ENCODE results near the gene CDK17.

The CDK17 gene

DNA sequence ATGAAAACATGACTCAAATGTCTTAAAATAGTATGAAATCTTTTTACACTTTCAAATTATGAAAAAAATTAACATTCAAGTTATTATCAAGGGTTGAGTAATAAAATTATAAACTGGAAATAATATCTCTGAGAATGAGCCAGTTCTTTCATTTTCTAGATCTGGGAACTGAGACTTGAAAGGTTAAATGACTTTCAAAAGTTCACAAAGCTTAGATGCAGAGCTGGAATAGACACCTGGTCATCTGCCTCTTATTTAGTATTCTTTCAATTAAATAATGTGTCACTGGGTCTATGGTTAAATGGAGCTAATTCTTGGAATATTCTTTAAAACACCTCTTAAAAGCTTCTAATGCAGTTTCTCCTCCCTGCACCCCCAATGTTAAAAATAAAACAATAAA, 86.6 kb downstream of the CDK17 start:
- no peak for DNase-seq

DNA sequence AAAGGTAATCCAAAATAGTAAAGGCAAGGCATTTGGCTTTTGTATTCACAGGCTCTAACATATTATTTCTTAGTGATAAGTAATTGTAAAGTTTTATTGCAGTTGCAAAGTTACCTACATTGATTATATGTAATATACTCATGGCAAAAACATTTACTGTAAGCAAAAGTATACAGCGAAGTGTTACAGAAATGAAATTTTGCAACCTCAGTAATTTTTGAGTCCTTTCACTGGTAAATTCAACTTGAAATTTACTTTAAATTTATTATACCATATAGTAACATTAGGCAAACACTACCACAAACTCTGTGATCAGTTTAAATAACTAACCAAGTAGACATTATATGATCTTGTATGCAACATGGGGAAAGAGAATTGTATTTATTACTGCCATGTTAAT, 89.0 kb downstream of the CDK17 start:
- no peak for DNase-seq

DNA sequence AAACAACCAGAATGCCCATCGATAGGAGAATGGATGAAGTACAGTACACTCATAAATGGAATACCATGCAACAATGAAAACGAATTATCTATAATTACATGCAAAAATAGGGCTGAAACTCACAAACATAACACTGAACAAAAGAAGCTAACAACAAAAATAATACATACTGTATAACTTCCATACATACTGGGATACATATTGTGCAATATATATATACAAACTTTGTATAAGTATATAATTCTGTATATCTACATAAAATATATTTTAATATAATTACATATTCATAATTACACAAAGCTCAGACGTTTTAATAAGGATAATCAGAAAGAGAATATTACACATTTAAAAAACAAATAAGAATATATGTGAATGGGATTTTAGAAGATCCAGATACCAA, 90.2 kb downstream of the CDK17 start:
- DNase-seq = no peak

DNA sequence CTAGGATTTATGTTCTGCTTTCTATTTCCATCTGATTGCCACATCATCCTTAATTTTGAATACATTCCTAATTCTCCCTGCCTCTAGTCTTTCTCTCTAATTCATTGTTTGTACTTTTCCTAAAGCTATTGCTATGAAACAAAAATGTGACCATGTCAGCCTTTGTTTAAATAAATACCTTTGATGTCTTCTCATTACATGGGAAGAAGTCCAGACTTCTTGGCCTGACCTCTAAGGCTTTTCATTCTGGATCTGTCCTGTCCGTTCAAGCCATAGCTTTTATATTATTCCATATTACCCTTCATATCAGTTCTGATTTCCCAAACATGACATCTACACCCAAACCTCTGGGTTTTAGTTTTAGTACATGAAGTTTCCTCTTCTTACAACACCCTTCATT, 91.4 kb downstream of the CDK17 start:
- no peak for DNase-seq

DNA sequence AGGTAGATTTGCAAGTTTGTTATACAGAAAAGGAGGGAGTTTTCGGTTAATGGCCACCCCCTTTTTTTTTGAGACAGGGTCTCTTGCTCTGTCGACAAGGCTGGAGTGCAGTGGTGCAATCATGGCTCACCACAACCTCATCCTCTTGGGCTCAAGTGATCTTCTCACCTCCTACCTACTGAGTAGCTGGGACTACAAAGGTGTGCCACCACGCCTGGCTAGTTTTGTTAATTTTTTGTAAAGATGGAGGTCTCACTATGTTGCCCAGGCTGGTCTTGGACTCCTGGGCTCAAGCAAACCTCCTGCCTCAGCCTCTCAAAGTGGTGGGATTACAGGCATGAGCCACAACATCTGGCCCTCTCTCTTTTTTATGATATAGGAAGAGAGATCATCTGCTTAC, 94.6 kb downstream of the CDK17 start:
- DNase-seq = no peak

DNA sequence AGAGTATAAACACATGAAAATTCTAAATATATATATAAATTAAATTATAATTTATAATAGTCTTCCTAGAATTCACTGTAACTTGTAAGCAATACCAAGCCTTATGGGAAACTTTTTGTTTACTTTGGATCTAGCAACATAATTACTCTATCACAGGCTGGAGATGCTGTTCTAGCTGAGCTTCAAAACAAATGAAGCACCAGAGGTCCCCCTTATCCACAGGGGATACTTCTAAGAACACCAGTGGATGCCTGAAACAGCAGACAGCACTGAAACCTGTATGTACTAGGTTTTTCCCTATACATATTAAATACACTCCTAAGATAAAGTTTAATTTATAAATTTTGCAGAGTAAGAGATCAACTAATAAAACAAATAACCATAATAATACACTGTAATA, 96.6 kb downstream of the CDK17 start:
- DNase-seq = no peak

DNA sequence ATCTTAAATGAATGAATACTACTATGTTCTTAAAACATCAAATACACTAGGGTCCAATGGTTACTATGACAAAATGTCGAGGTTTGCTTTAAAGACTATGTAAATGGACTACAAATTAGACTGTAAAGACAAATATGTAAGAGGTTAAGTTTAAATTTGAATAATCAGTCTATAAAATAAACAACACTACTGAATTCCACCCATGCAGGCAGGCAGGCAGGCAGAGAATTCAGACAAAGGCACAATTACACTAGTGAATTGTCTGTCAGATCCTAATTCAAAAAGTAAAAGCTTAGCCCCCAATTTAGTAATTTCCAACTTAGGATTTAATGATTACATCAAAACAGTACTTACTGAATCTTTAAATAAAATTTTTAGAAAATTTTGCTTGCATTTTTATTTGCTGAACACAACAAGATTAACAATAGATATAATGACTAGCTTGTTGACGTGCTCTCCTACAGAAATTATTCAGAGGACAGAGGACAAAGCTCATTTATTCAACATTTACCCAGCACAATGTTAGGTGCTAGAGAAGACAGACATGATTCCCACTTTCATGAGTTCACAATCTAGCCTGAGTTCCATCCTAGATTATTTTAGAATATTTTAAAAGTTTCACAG, 97.4 kb downstream of the CDK17 start:
- DNase-seq = no peak

DNA sequence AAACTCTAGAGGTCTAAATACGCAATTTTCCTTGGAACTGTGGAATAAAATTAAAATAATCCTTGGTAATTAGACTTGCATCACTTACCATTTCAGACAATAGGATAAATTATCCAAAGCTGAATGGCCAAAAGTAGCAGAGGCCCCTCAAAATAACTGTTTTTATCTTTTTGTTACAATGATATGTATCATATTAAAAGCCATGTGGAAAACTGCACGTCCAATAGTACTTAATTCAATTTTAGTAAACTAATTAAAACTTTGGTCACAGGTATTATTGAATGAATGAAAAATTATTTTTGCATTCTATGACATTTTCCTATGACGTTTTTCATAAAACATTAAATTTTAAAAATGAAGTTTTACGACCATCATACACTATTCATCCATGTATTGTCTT, 98.5 kb downstream of the CDK17 start:
- DNase-seq = no peak

DNA sequence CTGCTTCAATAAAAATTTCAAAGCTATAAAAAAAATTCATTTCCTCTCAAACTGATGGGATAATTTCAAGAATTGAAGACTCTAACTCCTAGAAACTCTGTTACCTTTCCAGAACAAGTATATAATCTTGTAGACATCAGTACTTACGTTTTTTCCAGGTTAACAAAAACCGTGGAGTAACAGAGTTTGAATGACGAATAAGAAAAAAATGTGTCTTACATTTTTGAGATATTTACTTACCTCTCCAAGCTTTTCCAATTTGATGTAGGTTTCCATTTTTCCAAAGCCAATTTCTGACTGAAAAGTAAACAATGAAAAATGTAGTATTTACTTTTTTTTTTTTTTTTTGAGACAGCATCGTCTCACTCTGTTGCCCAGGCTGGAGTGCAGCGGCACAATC, 100.2 kb downstream of the CDK17 start:
- DNase-seq = no peak

DNA sequence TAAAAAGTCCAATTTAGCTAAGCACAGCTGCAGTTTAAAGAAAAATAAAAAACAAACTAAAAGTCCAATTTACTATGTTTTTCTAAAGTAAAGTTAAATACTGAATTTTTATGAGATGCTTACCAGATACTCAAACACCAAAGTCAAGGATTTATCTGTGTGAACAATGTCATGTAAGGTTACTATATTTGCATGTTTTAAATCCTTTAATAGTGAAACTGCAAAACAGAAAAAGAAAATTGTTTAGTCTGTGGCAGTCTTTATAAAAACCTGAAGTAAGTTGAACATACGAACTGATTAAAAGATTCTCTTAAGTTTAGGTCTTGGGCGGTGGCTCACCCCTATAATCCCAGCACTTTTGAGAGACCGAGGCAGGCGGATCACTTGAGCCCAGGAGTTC, 102.7 kb downstream of the CDK17 start:
- no peak for DNase-seq

DNA sequence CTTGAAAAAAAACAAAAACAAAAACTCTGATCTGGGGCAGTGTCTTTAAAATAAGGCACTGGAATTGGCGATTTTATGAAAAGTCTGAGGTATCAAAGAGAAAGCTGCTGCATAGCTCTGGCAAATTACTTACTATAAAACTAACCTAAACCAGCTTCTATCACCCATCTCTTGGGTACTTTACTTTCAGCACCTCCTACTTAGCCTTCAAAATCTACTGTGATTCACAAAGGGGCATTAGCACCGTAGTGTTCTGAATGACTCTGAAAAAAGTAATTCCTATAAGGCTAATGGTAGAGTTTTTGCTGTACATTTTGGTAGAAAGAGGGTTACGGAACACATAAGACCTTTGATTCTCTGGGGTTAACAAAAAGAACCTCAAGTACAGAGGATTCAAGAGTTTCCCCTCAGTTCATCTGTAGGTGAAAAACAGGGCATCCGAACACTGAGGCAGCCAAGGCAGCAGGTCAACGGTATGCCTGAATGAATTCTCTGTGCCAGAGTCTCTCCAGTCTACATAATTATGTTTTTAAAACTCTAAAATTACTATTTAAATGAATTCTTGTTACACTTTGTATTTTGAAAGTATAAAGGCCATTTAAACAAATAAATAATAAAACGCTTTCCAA, 104.6 kb downstream of the CDK17 start:
- DNase-seq = no peak

DNA sequence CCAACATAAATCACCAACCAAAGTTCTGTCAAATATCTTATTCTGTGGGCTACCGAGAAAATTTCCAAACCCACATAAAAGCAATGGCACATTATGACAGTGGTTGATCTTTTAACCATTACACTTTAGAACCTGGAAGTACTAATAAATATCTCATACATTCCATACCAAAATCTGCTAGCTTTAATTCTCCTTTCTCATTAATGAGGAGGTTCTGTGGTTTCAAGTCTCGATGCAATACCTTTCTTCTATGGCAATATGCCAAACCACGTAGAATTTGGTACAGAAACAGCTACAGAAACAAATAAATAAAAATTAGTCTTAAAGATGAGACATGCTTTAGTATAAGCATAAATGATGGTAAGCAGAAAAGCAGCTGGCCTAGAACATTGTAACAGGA, 105.4 kb downstream of the CDK17 start:
- DNase-seq = no peak

DNA sequence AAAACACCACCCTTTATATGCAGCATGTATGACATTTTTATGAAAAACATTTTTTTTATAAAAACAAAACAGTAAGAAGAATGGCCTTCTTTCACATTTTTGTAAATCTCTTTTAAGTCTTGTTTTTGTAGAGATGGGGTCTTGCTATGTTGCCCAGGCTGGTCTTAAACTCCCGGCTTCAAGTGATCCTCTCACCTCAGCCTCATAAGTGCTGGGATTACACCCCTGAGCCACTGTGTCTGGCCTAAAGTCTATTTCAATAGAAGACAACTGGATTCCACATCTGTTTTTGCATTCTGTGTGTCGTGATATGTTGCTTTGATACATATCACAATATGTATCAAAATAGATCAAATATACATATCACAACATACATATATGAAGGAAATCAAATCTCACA, 107.1 kb downstream of the CDK17 start:
- DNase-seq = no peak

DNA sequence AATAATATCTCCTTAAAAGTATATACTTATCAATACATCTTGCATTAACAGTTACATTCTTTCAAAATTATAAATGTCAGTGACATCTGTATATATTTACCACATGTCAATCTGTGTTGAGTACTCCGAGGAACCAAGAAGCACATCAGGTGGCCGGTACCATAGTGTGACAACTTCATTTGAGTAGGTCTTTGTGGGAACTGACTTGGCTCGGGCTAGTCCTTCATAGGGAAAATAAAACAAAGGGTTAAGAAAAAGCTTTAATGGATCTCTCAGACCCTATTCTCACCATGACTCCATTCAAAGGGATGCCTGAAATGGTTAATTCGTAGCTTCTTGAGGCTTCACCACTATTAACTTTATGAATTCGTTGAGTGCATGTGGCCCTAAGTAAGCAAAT, 111.2 kb downstream of the CDK17 start:
- DNase-seq = no peak

DNA sequence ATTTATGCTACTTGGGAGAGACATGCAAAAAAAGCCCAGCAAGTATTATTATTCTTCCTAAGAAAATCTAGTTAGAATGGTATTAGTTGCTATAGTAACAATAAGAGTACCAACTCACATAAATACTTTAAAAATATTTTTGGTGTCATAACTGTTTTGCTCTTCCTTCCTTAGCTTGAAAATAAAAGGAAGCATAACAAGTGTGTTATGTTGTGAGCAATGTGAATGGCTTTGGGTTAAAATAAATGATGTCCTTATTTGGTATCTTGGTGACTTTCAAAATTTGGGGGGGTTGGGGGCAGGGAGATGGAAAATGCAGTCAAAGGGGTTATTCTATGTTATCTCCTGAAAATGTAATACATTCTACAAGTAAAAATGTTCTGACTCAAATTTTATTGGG, 115.1 kb downstream of the CDK17 start:
- no peak for DNase-seq

DNA sequence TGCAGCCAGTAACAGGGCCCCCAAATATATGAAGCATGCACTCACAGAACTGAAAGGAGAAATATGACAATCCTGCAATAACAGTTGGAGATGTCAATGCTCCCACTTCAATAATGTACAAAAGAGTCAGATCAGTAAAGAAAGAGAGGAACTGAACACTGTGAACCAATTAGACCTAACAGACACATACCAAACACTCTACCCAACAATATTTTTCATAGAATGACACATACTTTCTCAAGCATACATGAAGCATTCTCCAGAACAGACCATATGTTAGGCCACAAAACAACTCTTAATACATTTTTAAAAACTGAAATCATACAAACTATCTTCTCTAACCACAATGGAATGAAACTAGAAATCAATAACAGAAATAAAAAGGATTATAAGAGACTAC, 125.9 kb downstream of the CDK17 start:
- DNase-seq = no peak

DNA sequence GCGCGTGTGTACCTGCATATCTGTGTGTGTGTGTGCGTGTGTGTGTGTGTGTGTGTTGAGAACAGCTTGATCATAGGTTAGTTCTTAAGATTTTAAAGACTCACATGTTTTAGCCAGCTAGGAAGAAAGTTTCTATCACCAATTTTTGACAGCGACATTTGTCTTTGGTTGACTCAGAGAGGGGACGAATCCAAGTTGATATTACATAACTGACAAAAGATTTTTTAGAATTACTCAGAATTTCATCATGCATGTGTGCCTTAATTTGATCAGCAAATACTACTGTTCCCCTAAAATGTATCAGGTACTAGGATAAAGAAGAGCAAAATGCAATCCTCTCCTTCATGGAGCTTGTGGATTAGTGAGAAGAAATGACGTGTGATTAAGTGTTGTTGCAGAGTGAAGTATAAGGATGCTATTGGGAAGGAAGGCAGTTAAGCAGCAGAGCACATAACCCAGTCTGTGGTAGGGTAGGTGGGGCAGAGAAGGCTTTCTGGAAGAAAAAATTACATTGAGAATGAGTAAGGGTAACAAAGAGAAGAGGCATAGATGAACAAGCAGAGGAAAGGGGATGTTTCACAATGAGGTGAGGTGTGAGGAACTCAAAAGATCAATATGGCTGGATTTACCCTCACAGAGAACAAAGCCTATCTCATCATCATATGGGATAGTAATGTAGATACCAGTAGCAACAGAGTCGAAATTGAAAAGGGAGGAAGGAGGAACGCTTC, 128.6 kb downstream of the CDK17 start:
- no peak for DNase-seq

DNA sequence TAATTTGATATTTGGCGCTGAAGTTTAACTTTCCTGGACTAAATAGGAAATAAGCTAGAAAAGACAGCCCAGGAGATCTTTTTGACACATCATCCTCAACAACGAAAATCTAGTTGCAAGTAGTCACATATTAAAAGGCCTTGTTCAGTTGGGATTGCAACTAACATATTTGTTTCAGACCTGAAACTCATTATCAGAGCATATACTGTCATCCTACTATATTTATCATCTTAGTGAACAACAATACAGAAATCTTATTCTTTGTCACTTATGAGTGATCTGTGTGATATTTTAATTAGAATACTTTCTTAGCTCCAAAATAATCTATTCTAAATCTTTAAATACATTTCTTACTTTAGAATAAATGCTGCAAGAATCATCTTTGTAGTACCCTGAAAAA, 134.0 kb downstream of the CDK17 start:
- no peak for DNase-seq

DNA sequence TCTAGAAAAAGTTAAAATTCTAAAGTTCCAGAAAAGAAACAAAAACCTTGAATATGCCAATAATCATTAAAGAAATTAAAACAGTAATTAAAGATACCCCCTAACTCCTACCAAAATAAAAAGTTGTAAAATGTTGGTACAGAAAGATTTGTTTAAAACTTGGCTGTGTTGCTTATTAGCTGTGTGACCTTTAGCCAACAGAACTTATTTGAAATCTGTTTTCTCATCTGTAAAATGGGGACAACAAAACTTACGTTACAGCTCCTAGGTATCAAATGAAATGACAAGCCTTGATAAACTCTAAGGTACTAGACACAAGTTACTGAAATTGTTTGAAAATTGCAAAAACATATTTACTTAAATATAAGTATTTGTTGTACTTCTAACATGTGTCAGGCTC, 134.4 kb downstream of the CDK17 start:
- DNase-seq = no peak

DNA sequence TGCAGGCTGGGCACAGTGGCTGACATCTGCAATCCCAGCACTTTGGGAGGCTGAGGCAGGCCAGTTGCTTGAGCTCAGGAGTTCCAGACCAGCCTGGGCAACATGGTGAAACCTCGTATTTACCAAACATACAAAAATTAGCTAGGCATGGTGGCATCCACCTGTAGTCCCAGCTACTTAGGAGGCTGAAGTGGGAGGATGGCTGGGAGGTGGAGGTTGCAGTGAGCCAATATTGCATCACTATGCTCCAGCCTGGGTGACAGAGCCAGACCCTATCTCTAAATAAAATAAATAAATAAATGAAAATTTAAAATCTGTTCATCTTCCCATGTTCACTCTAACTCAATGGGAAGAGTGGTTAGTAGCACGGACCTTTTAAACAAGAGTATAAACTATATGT, 134.8 kb downstream of the CDK17 start:
- no peak for DNase-seq

DNA sequence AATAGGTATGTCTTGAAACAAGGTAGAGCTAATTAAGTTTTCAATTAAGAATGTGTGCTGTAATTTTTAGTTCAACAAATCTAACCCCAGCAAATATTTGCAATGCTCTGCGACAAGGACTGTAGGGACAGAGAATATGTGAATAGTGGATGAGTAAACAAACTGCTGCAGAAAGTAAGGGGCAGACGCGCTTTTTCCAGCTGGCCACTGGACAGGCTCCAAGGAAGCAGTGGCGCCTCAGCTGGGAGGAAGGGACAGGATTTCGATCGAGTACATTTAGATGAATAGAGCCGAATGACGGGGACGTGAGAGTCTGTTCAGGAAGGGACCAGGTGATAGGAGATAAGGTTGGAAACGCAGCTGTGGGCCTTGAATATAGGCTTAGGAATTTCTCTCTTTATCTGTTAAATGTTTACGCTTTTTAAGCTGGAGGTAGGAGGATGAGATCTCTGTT, 136.8 kb downstream of the CDK17 start:
- DNase-seq = peak; percentile 74

DNA sequence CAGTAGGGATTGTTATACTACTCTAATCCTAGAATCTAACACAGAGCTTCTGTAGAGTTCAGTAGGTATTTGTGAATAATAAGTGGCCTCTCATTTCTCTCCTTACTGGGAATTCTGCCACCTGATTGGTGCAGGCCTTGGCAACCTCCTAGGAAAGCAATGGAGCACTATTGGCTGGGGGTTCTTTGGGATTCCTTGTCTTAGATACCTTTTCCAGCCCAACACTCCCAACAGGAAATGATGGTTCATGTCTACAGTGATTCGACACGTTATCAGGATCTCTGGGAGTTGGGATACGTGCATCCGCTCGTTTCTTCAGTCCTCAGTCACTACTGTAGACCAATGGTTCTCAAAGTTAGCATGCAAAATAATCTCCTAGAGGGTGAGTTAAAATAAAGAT, 138.7 kb downstream of the CDK17 start:
- no peak for DNase-seq

DNA sequence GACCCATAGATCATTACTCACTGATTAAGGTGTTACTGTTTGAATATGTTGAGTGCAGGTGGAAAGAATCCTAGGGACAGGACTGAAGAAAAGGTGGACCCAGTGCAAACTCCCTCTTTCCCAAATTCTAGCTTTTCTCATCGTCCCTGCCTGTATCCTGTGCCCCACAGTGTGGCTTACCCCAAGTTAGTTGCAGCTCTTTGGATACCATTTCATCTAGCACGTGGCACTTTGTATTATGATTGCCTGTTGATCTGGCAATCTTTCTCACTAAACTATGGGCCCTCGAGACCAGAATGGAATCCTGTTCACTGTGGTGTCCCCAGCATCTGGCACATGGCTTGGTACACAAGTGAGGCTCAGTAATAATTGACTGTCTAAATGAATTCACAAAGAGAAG, 139.6 kb downstream of the CDK17 start:
- DNase-seq = no peak

DNA sequence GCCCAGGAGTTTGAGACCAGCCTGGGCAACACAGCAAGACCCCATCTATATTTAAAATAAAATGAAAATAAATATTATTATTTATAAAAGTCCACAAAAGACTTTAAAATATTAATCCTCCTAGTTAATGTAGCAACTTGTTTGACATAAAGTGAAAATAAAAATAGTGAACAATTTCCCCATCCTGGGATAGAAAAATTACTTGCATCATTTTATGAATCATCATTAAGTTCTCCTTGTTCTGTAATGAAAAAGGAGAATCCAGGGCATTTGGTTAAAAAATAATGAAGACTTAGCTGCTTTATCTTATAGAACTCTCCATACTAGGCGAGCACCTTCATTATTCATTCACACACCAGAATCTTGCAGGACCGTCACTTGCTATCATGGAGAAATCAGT, 140.0 kb downstream of the CDK17 start:
- DNase-seq = no peak

Measured in NCI-H748 treated with DMSO at 0.1 percent for 48 hours (cell line).